ENCODE results near the gene TINCR.

GRCh38 chr19:5545051-5545450 is 22.7 kb downstream of the TINCR start:
- TF ChIP-seq CTCF (IDR thresholded peaks at IDR 0.05; ENCODE audit: low read length) (no peak), EZH2 (IDR thresholded peaks at IDR 0.05; ENCODE audit: borderline replicate concordance, low read length) (no peak)

Data from OCI-LY1 (cell line).